Activated CD4-positive, alpha-beta T cell treated with anti-CD3 and anti-CD28 coated beads for 48 hours (primary cell): Measurements from ENCODE around the gene MAPK4.

Experiments
- DNase-seq: peaks from one replicate; pipeline ENCODE4 v3.0.0-alpha.2; 2020

The MAPK4 gene

GRCh38 chr18:50626317-50626716 lies 66.4 kb downstream of the MAPK4 start:
- no peak for DNase-seq

GRCh38 chr18:50627594-50628532 lies 68.0 kb downstream of the MAPK4 start:
- no peak for DNase-seq

- no peak for DNase-seq
Observed at GRCh38 chr18:50628533-50628905, 68.6 kb downstream of the MAPK4 start.

- DNase-seq = no peak
Observed at GRCh38 chr18:50629148-50629631, 69.3 kb downstream of the MAPK4 start.

GRCh38 chr18:50630895-50631294 lies 71.0 kb downstream of the MAPK4 start:
- no peak for DNase-seq

GRCh38 chr18:50632895-50633515 lies 73.1 kb downstream of the MAPK4 start:
- no peak for DNase-seq

- DNase-seq = no peak
Observed at GRCh38 chr18:50633992-50634391, 74.1 kb downstream of the MAPK4 start.

- DNase-seq = no peak
Observed at GRCh38 chr18:50636366-50637057, 76.6 kb downstream of the MAPK4 start.

- DNase-seq = no peak
Observed at GRCh38 chr18:50638016-50638883, 78.4 kb downstream of the MAPK4 start.

GRCh38 chr18:50638884-50639420 lies 79.1 kb downstream of the MAPK4 start:
- DNase-seq = no peak

GRCh38 chr18:50639711-50640110 lies 79.8 kb downstream of the MAPK4 start:
- no peak for DNase-seq

- no peak for DNase-seq
Observed at GRCh38 chr18:50642439-50642838, 82.6 kb downstream of the MAPK4 start.

- no peak for DNase-seq
Observed at GRCh38 chr18:50644146-50644545, 84.3 kb downstream of the MAPK4 start.

- DNase-seq = no peak
Observed at GRCh38 chr18:50644807-50645206, 84.9 kb downstream of the MAPK4 start.

- no peak for DNase-seq
Observed at GRCh38 chr18:50647237-50647636, 87.3 kb downstream of the MAPK4 start.

GRCh38 chr18:50647792-50648191 lies 87.9 kb downstream of the MAPK4 start:
- DNase-seq = no peak

GRCh38 chr18:50649821-50650220 lies 89.9 kb downstream of the MAPK4 start:
- DNase-seq = no peak

- DNase-seq = no peak
Observed at GRCh38 chr18:50651334-50651733, 91.4 kb downstream of the MAPK4 start.

GRCh38 chr18:50653402-50654093 lies 93.7 kb downstream of the MAPK4 start:
- DNase-seq = no peak

GRCh38 chr18:50654211-50654610 lies 94.3 kb downstream of the MAPK4 start:
- no peak for DNase-seq
